ENCODE measurements around the gene PLET1. TPM values are rescaled to one million over a fixed set of nuclear protein-coding genes. Genes with fewer than 3 reads are reported as not detected.

The PLET1 gene
- total and polyA plus RNA-seq, 9 of the 15 experiments (the other 6 are each of a cell fraction or from before 2014, with no cell fraction given), result not detected

- Histone ChIP-seq H3K27ac (ENCODE audit: extremely low read depth, low read depth, low read length) (no peak overlapping the region), H3K9ac (ENCODE audit: insufficient read depth in 1 of 2, low read depth in 2 of 2, low read length in 2 of 2) (peak overlapping the region in 1 of 2 experiments; percentile 88; a peak in 2 of 4 replicates), H3K4me2 (ENCODE audit: insufficient read depth, low read length) (peak overlapping the region; percentile 91), H4K20me1 (replicated peaks; ENCODE audit: control insufficient read depth, insufficient read depth, low read length) (no peaks in the 10 kb centered on the region), H3K36me3 (ENCODE audit: control insufficient read depth, insufficient read depth, low read length) (peaks cover 37% of the 10 kb centered on the region), H3K4me3 (peak overlapping the region; percentile 85), H2AFZ (ENCODE audit: low read depth, low read length) (no peak overlapping the region), H3K9me1 (ENCODE audit: control insufficient read depth, insufficient read depth, low read length) (no peaks in the 10 kb centered on the region), H3K79me2 (ENCODE audit: control insufficient read depth, insufficient read depth, low read length) (peaks cover 26% of the 10 kb centered on the region), H3K9me3 (replicated peaks; ENCODE audit: control insufficient read depth, insufficient read depth, low read depth, low read length) (no peaks in the 10 kb centered on the region), H3K27me3 (ENCODE audit: control insufficient read depth in 2 of 2, insufficient read depth in 2 of 2, low read length in 2 of 2) (no peaks in the 10 kb centered on the region), H3K4me1 (replicated peaks in 1 of 2; ENCODE audit: control insufficient read depth in 2 of 2, insufficient read depth in 2 of 2, low read length in 2 of 2) (peaks cover 5% of the 10 kb centered on the region in 2 experiments; a peak in 3 of 5 replicates)
- WGBS (ENCODE audit: insufficient coverage, low coverage, missing lambda C conversion rate), result 68% methylated on average over 4 of the region's 4 CpGs
- FAIRE-seq (no peak), DNase-seq (ENCODE audit: extremely low read depth in 1 of 4, low spot score in 3 of 4) (no peak), ATAC-seq (no peak)
- intact Hi-C loops (cut with micrococcal nuclease), result no loop called here
- ChIA-PET POLR2A (interaction anchor here (1.1 kb wide), 1 partner anchor 13 kb away, joined by 3 read pairs; no protein-coding TSS in a partner anchor), CTCF (ENCODE audit: low intra/inter-chr PET ratio) (no interaction called here)
- in situ Hi-C loops (cut with MboI), result loop anchor here (10.0 kb wide), 2 partner anchors 327 to 623 kb away; partner anchors contain the start of gene SIK2
- no TSS peak for BruUV-seq (replicated peaks)
- no peak for TF ChIP-seq REST (IDR thresholded peaks at IDR 0.05; ENCODE audit: borderline replicate concordance)
- no peak for TF ChIP-seq REST (CRISPR knock-in tag; IDR thresholded peaks at IDR 0.05; ENCODE audit: low read depth)
- TF ChIP-seq CBX5 (IDR thresholded peaks at IDR 0.05; ENCODE audit: borderline replicate concordance, low read depth), result no peak
- TF ChIP-seq ZNF347 (CRISPR knock-in tag; IDR thresholded peaks at IDR 0.05; ENCODE audit: low read depth), result no peak
- TF ChIP-seq RFX7 (CRISPR knock-in tag; IDR thresholded peaks at IDR 0.05), result no peak
- no peak for TF ChIP-seq SMARCA4 (IDR thresholded peaks at IDR 0.05)
- no peak for TF ChIP-seq ZEB2 (IDR thresholded peaks at IDR 0.05)
- TF ChIP-seq PTRF (tag; IDR thresholded peaks at IDR 0.05), result no peak
- no peak for TF ChIP-seq CREB1 (IDR thresholded peaks at IDR 0.05)
- TF ChIP-seq CREB1 (CRISPR knock-in tag; IDR thresholded peaks at IDR 0.05), result no peak
Measured at GRCh38 chr11:112227471-112227870, 33.2 kb downstream of the PLET1 start.
